Measurements from ENCODE around the gene GTPBP2.

The GTPBP2 gene

GRCh38 chr6:43629505-43630300, 639 bp upstream of the GTPBP2 start (continued):
- TF ChIP-seq ZNF639 (tag by site-specific recombination; IDR thresholded peaks at IDR 0.05), result no peak; the same call in 1 of the 2 replicates
- peak; percentile 70; the same call in 1 of the 2 replicates for TF ChIP-seq ZXDB (tag by site-specific recombination; IDR thresholded peaks at IDR 0.05)
- TF ChIP-seq ZBTB20 (tag by site-specific recombination; IDR thresholded peaks at IDR 0.05), result peak; percentile 48
- TF ChIP-seq SALL2 (tag by site-specific recombination; IDR thresholded peaks at IDR 0.05; ENCODE audit: borderline replicate concordance), result no peak
- peak; percentile 15; the same call in 1 of the 2 replicates for TF ChIP-seq OVOL3 (tag by site-specific recombination; IDR thresholded peaks at IDR 0.05)
- peak; percentile 77 for TF ChIP-seq PRDM10 (tag by site-specific recombination; IDR thresholded peaks at IDR 0.05)
- no peak for TF ChIP-seq ZNF785 (tag by site-specific recombination; IDR thresholded peaks at IDR 0.05)
- peak; percentile 91 for TF ChIP-seq ZNF335 (tag by site-specific recombination; conservative IDR thresholded peaks at IDR 0.05)
- TF ChIP-seq ZNF580 (tag by site-specific recombination; IDR thresholded peaks at IDR 0.05), result 0 out of 2 replicates have a peak, but pooled peaks have one; percentile 15
- TF ChIP-seq ZNF398 (tag by site-specific recombination; IDR thresholded peaks at IDR 0.05), result peak; percentile 6; the same call in 1 of the 2 replicates
- no peak for TF ChIP-seq ZNF433 (tag by site-specific recombination; IDR thresholded peaks at IDR 0.05; ENCODE audit: low read depth)
- peak; percentile 94 for TF ChIP-seq KLF10 (tag by site-specific recombination; IDR thresholded peaks at IDR 0.05)
- no peak for TF ChIP-seq SETDB1 (IDR thresholded peaks at IDR 0.05; ENCODE audit: insufficient read length, low read length)
- TF ChIP-seq HOXC10 (CRISPR knock-in tag; IDR thresholded peaks at IDR 0.05), result no peak
- peak; percentile 90 for TF ChIP-seq SP2 (tag by site-specific recombination; IDR thresholded peaks at IDR 0.05)
- TF ChIP-seq ZNF654 (tag by site-specific recombination; IDR thresholded peaks at IDR 0.05; ENCODE audit: low read depth), result 0 out of 2 replicates have a peak, but pooled peaks have one; percentile 3
- peak; percentile 52; the same call in 1 of the 2 replicates for TF ChIP-seq ZSCAN23 (tag by site-specific recombination; IDR thresholded peaks at IDR 0.05)
- no peak for TF ChIP-seq PBX3 (CRISPR knock-in tag; IDR thresholded peaks at IDR 0.05)
- TF ChIP-seq ZSCAN4 (tag by site-specific recombination; IDR thresholded peaks at IDR 0.05), result no peak
- peak; percentile 60; the same call in 1 of the 2 replicates for TF ChIP-seq ZNF561 (tag by site-specific recombination; IDR thresholded peaks at IDR 0.05; ENCODE audit: borderline replicate concordance)
- TF ChIP-seq ZNF311 (tag by site-specific recombination; IDR thresholded peaks at IDR 0.05; ENCODE audit: borderline replicate concordance), result no peak
- TF ChIP-seq ZNF341 (tag by site-specific recombination; IDR thresholded peaks at IDR 0.05; ENCODE audit: low read depth), result peak; percentile 64
- TF ChIP-seq GLI4 (tag by site-specific recombination; IDR thresholded peaks at IDR 0.05), result no peak
- peak; percentile 9; the same call in 1 of the 2 replicates for TF ChIP-seq OSR2 (tag by site-specific recombination; IDR thresholded peaks at IDR 0.05)
- TF ChIP-seq ZBTB44 (tag by site-specific recombination; IDR thresholded peaks at IDR 0.05), result peak; percentile 45; the same call in 1 of the 2 replicates
